Measurements from ENCODE around the gene CHCHD6.

CHCHD6 gene

DNA sequence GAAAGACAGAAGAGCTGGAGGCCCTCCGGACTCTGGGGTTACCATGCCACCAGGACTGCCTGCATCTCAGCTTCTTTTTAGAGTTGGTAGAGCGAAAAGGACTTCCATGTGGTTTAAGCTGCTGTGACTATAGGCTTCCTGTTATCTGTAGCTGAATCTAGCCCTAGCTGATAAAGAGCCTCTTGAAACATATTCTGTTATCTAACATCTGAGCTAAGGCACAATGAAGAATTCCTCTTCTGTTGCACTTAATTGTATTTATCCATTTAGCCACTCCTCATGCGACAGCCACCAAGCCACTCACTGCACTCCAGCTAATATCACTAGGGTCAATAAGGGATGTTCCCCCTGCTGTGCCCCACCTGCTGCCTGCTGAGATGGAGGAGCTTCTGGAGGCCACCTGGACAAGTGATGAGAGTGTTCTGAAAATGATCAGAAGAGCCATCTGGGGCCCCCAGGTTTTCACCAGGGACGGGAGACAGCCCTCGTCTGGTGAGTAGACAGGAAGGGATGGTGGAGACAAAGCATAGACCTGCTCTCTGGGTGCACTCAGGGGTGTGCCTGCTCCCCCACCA, 184.2 kb downstream of the CHCHD6 start:
- H3K79me2 ChIP-seq (ENCODE audit: low read length) = no peaks in the 10 kb centered on the region
- H3K36me3 ChIP-seq (replicated peaks; ENCODE audit: low read depth, low read length) = no peaks in the 10 kb centered on the region
- H3K9me3 ChIP-seq (ENCODE audit: insufficient read depth, low read length) = no peaks in the 10 kb centered on the region
- no peak for TF ChIP-seq EZH2phosphoT487 (IDR thresholded peaks at IDR 0.05; ENCODE audit: low read depth)
- TF ChIP-seq, protein P1, sequence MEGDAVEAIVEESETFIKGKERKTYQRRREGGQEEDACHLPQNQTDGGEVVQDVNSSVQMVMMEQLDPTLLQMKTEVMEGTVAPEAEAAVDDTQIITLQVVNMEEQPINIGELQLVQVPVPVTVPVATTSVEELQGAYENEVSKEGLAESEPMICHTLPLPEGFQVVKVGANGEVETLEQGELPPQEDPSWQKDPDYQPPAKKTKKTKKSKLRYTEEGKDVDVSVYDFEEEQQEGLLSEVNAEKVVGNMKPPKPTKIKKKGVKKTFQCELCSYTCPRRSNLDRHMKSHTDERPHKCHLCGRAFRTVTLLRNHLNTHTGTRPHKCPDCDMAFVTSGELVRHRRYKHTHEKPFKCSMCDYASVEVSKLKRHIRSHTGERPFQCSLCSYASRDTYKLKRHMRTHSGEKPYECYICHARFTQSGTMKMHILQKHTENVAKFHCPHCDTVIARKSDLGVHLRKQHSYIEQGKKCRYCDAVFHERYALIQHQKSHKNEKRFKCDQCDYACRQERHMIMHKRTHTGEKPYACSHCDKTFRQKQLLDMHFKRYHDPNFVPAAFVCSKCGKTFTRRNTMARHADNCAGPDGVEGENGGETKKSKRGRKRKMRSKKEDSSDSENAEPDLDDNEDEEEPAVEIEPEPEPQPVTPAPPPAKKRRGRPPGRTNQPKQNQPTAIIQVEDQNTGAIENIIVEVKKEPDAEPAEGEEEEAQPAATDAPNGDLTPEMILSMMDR (IDR thresholded peaks at IDR 0.05; ENCODE audit: low read depth, low read length) = no peak
- no peaks in the 10 kb centered on the region for H3K27me3 ChIP-seq (ENCODE audit: low read depth, low read length)
- no peaks in the 10 kb centered on the region for H3K4me1 ChIP-seq (ENCODE audit: low read length)
- H2AFZ ChIP-seq (ENCODE audit: low read depth, low read length) = no peak overlapping the region
- no peaks in the 10 kb centered on the region for H4K20me1 ChIP-seq (ENCODE audit: insufficient read depth, low read length)
- H3K4me2 ChIP-seq (ENCODE audit: low read length) = no peak overlapping the region
- H3K9ac ChIP-seq (ENCODE audit: low read length) = no peak overlapping the region
- no peak overlapping the region for H3K27ac ChIP-seq (ENCODE audit: low read length)
- no peak overlapping the region for H3K4me3 ChIP-seq (ENCODE audit: low read length)

- Histone ChIP-seq H3K9ac (ENCODE audit: low read length) (no peak overlapping the region), H3K27me3 (ENCODE audit: low read depth, low read length) (no peaks in the 10 kb centered on the region), H3K4me1 (ENCODE audit: low read length) (no peaks in the 10 kb centered on the region), H3K79me2 (ENCODE audit: low read length) (no peaks in the 10 kb centered on the region), H2AFZ (ENCODE audit: low read depth, low read length) (no peak overlapping the region), H3K9me3 (ENCODE audit: insufficient read depth, low read length) (no peaks in the 10 kb centered on the region), H3K4me2 (ENCODE audit: low read length) (no peak overlapping the region), H3K36me3 (replicated peaks; ENCODE audit: low read depth, low read length) (no peaks in the 10 kb centered on the region), H3K4me3 (ENCODE audit: low read length) (no peak overlapping the region), H4K20me1 (ENCODE audit: insufficient read depth, low read length) (no peaks in the 10 kb centered on the region), H3K27ac (ENCODE audit: low read length) (no peak overlapping the region)
- no peak for TF ChIP-seq EZH2phosphoT487 (IDR thresholded peaks at IDR 0.05; ENCODE audit: low read depth)
- TF ChIP-seq, protein P1 (IDR thresholded peaks at IDR 0.05; ENCODE audit: low read depth, low read length) = no peak
Observed at GRCh38 chr3:126889276-126890201, 185.5 kb downstream of the CHCHD6 start.

DNA sequence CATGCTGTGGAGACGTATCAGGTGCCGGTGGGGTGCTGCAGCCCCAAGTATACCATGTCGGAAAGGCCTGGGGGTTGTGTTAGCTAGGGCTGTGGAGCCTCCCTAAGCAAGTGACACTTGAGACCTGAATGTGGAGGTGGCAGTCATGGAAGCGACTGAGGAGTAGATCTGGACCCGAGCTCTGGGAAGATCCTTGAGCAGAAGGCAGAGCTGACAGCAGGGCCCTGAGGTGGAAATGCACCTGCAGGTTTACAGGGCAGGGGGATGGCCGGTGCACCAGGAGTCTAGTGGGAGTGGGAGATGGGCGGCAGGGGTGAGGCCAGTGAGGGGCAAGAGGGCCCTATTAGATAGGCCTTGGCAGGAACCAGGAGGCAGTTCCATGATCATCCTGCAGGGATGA, 187.1 kb downstream of the CHCHD6 start:
- Histone ChIP-seq H3K4me2 (ENCODE audit: low read length) (no peak overlapping the region), H3K9ac (ENCODE audit: low read length) (no peak overlapping the region), H3K27me3 (ENCODE audit: low read depth, low read length) (no peaks in the 10 kb centered on the region), H3K9me3 (ENCODE audit: insufficient read depth, low read length) (no peaks in the 10 kb centered on the region), H4K20me1 (ENCODE audit: insufficient read depth, low read length) (no peaks in the 10 kb centered on the region), H3K4me1 (ENCODE audit: low read length) (no peaks in the 10 kb centered on the region), H2AFZ (ENCODE audit: low read depth, low read length) (no peak overlapping the region), H3K79me2 (ENCODE audit: low read length) (no peaks in the 10 kb centered on the region), H3K27ac (ENCODE audit: low read length) (no peak overlapping the region), H3K36me3 (replicated peaks; ENCODE audit: low read depth, low read length) (no peaks in the 10 kb centered on the region), H3K4me3 (ENCODE audit: low read length) (no peak overlapping the region)
- no peak for TF ChIP-seq EZH2phosphoT487 (IDR thresholded peaks at IDR 0.05; ENCODE audit: low read depth)
- TF ChIP-seq, protein P1 (IDR thresholded peaks at IDR 0.05; ENCODE audit: low read depth, low read length) = no peak

DNA sequence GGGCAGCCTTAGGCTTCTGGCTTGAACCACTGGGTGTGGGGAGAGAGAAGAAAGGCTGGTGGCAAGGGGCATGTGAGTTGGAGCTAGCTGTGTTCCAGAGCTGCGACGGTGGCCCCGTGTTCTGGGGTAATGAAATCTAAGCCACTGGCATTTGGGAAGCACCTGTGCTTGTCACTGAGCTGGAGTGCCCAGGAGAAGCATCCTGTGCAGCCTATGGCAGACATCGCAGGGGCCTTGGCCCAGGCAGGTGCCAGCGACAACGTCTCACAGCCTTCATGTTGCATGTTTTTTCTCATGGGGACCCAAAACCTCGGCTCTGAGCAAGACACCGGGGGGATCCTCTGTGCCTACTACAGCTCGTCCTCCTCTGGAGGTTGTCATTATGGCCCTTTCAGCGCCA, 187.8 kb downstream of the CHCHD6 start:
- H3K36me3 ChIP-seq (replicated peaks; ENCODE audit: low read depth, low read length) = no peaks in the 10 kb centered on the region
- H3K4me1 ChIP-seq (ENCODE audit: low read length) = no peaks in the 10 kb centered on the region
- H3K9me3 ChIP-seq (ENCODE audit: insufficient read depth, low read length) = no peaks in the 10 kb centered on the region
- H3K27me3 ChIP-seq (ENCODE audit: low read depth, low read length) = no peaks in the 10 kb centered on the region
- no peak overlapping the region for H3K27ac ChIP-seq (ENCODE audit: low read length)
- no peak for TF ChIP-seq EZH2phosphoT487 (IDR thresholded peaks at IDR 0.05; ENCODE audit: low read depth)
- TF ChIP-seq, protein P1 (IDR thresholded peaks at IDR 0.05; ENCODE audit: low read depth, low read length) = no peak
- no peak overlapping the region for H3K9ac ChIP-seq (ENCODE audit: low read length)
- H2AFZ ChIP-seq (ENCODE audit: low read depth, low read length) = no peak overlapping the region
- no peak overlapping the region for H3K4me3 ChIP-seq (ENCODE audit: low read length)
- no peak overlapping the region for H3K4me2 ChIP-seq (ENCODE audit: low read length)
- H4K20me1 ChIP-seq (ENCODE audit: insufficient read depth, low read length) = no peaks in the 10 kb centered on the region
- no peaks in the 10 kb centered on the region for H3K79me2 ChIP-seq (ENCODE audit: low read length)
